Stimulated activated CD8-positive, alpha-beta memory T cell treated with anti-CD3 and anti-CD28 coated beads, Interleukin-4, amount 100 ng/mL, for 4 hours (primary cell): ENCODE results near the gene FUNDC2.
A peak's percentile ranks its signal among the peaks of the same experiment; 100 is the strongest.

Experiments
- DNase-seq, 2 donors: peaks; one replicate each; pipeline ENCODE4 v3.0.0-alpha.2; 2020; ENCODE audit warnings: low read depth in 2 of 2, low spot score in 1 of 2

Gene FUNDC2

DNA sequence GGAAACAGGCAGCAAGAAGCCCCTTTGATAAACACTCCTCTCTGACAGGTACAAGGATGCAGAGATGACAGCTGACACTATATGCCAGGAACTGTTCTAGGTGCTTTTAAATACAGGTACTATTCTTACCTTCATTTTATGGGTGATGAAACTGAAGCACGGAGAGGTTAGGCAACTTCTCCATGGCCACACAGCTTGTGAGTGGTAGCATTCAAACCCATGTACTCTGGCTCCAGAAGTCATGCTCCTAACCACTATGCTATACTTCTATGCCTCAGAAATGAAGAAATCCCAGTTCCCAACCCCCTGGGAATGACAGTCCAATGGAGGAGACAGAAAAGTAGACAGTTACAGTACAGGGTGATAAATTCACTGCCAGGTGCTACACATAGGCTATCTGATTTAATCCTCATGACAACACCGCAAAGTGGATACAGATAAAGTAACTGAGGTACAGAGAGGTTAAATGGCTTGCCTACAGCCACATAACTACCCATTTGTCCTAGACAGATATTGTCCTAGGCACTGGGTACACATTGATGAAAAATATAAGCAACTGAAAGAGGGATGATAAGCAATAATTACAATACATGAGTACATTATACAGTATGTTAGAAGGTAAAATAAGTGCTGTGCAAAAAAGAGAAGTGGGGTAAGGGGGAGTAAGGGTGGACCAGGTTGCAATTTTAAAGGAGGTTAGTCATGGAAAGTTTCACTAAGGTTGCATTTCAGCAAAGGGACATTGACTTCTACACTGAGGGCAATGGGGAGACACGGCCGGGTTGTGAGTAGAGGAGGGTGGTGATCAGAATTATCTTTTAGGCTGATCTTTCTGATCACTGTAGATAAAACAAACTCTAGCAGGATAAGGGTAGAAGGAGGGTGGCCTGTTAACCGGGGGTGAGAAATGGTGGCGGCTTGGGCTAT is 2.5 kb upstream of the FUNDC2 start:
- DNase-seq = no peak

DNA sequence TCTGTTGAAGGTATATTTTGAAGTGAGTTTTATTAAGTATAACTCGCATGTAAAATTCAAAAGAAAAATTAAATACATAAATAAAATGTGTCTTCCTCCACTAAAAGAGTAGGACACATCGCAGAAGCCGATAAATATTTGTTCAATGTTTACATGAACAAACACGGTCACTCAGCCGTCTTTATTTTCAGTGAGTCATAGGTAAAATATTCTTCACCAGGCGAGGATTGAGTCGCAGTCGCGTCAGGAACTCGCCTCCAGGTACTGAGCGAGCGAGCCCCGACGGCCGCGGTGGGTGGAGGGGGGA is 271 bp upstream of the FUNDC2 start:
- no peak for DNase-seq

DNA sequence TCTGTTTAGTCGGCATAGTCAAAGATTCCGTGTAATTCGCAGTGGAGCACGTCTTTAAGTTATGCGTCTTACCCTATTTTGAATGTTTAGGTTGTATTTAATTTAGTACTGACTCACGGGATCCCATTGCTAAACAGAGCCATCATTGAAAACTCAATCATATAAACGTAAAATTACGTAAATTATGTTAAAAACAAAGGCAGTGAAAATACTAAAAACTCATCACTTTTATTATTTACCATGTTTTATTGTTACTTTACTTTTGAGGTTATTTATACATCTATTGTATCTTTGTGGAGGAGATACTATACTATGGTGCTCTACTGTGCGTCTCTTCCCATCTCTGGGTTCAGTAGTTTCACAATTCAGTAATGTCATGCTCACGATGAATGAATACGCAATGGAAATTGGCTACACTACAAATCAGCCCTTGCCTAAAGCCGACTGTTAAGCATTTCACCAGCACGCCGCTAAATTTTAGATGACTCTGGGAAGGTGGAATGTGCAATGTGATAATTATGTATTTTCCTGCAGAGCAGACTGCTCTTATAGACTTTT is 944 bp downstream of the FUNDC2 start:
- no peak for DNase-seq

DNA sequence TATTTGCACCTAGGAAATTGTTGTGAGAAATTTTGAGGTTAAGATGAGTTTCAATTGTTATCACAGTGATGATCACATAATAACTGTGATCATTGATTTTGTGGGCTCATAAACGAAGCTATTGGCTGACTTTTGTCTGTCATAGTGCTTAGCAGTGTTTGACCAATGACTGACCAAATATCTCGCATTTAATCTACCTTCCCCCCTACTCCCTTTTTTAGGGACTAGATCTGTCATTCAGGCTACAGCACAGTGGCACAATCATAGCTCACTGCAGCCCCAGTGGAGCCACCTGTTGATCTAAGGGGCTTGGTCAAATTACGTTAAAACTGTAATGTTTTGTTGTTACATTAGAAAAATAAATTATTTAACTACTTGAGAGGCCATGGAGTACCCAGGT is 1.5 kb downstream of the FUNDC2 start:
- no peak for DNase-seq

DNA sequence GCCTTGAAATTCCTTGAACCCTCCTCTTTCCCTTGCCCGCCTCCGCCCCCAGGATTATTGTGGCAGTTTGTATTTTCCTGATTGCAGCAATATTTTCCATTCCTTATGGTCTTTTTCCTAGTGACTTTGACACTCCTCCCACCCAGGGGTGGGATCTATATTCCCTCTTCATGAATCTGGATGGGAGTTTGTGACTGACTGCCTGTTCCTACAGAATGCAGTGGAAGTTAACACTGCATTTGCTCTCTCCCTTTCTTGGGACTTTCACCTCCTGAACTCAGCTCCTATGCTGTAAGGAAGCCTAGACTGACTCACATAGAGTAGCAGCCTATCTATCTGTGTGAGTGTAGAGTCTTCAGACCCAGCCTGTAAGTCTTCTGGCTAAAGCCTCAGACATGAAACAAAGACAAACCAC is 2.2 kb downstream of the FUNDC2 start:
- DNase-seq = no peak

DNA sequence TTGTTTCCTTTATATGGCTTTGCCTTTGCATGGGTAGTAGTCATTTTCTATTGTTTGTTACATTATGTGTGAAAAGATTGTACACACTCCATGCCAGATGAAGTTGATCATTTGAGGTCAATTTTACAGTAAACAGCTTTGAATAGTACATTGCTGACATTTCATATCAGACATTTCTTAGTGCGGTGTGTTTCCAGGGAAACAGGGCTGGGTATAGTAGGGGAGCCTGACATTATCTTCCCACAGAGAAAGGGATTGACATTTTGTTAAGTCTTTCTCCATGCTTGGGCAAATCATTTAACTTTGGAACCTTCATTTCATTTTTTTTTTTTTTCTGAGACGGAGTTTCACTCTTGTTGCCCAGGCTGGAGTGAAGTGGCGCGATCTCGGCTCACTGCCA is 5.0 kb downstream of the FUNDC2 start:
- no peak for DNase-seq

DNA sequence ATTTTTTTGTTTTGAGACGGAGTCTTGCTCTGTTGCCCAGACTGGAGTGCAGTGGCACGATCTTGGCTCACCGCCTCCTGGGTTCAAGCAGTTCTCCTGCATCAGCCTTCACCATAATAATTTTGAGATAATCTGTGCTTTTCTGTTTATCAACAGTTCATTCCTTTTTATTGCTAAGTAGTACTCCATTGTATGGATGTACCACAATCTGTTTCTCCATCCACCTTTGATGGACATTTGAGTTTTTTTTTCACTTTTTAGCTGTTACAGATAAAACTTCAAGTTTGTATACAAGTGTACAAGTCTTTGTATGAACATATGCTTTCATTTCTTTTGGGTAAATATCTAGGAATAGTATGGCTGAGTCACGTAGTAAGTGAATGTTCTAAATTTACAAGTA is 9.0 kb downstream of the FUNDC2 start:
- DNase-seq = no peak

DNA sequence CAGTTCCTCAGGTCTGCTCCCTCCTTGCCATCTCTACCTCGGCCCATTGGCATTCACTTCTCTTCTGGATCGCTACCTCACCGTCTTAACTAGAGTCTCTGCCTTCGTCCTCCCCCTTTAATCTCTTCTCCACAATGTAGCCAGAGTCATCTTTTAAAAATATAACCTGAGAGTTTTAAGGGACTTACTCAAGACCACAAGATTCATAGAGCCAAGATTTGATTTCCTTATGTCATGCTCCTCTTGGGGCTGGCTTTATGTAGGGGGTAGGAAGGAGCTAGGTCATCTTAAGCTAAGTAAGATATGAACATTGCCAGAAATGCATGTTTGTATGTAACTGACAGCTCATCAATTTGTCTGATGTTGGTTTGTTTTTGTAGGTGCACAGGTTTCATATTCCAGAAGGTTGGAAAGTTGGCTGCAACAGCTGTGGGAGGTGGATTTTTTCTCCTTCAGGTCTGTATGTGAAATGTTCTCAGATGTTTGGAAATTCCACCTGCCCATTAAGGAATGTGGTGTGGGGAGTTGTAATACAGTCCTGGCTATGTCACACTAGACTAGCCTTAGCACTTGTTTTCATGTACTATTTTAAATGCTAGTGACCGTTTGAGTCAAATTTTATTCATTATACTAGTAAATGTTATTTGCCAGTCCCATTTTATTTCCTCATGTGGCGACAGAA is 19.6 kb downstream of the FUNDC2 start:
- DNase-seq = no peak

DNA sequence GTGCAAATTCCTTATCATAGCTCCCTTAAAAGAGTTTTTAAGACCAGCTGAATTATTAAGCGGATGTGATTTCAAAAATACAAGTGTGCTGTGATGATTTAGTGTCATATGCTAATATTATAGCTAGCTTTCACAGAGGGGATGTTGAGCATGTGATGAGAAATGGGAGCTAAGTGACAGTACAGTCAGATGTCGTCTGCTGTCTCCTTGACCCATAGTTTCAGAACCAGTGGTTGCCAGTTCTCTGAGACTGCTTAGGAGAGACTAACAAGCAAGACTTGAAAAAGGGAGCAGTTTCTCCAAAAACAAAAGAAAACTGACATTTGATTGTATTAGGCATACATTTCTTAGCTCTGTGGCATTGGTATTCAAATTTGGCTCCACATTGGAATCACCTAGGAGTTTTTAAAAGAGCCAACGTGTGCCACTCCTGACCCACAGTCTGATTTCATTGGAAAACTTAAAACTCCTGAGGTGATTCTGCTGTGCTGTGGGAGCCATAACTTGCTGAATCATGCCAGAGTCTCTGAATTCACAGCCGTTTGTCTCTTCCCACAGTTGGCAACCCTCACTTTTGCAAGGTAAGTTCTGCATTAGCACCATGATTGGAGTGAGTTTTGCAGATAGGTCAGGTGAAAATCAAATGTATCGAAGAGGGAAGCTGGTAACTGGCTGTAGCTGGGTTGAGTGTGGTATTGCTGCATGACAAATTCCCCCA is 20.3 kb downstream of the FUNDC2 start:
- DNase-seq = no peak

DNA sequence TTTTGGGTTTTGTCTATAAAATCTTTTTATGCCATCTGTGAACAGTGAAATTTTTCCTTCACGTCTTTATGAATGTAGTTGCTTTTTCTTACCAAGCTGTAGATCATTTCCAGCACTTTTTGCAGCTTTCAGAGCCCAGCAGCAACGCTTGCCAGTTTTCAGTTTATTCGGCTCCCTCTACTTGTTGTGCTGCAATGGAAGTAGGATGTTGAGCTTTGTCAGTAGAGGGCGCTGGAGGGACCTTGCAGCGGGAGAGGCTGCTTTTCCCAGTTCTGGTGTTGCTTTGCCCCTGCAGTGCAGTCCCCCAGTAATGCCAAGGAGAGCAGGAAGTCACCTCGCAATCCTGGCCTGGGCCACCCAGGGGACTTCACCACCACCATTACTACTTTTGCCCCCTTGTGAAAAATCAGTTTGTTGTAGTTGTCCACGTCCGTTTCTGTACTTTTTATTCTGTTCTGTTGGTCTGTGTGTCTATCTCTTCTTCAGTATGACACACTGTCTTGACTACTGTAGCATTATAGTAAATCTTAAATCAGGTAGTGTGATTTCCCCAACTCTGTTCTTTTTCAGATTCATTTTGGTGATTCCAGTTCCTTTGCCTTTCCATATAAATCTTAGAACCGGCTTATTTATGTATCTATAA is 22.5 kb downstream of the FUNDC2 start:
- DNase-seq = no peak

DNA sequence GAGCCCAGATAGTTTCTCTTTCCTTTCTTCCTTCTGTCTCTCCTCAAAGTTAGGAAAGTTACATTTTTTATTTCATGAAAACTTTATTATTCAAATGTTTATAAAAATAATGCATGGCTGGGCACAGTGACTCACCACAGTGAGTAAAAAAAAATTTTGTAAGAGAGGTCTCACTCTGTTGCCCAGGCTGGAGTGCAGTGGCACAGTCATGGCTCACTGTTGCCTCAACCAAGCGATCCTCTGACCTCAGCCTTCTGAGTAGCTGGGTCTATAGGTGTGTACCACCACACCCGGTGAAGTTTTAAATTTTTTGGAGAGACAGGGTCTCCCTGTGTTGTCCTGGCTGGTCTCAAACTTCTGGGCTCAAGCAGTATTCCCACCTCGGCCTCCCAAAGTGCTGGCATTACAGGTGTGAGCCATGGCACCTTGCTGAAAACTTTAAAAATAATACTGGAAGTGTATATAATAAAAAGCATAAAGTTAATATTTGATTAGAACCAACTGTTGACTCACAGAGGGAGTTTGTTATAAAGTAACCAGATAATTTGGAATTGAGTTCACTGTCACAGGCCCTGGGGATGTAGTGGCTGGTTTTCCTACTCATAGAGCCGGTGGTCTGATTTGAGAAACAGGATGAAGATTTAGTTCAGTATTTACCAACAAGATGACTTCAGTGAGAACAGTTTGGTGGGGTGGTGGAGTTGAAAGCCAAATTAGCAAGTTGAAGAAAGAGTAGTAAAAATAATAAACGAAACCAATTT is 26.3 kb downstream of the FUNDC2 start:
- DNase-seq = no peak

DNA sequence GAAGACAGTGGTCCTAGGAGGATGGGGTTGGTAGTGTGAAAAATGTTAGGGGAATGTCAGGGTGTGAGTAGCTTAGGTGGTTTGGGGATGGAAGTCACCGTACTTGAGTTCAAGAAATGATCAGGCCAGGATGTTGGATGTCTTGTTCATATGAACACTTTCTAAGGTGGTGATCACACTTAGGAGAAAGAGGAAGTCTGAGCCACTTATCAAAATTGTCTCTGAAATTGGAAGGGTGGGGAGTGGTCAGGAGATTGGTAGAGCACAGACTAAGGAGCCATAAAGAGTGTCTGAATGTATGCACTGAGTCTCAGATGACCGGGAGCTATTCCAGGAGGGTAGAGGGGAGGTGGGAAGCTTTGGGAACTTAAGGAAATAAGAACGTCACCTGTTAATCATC is 27.0 kb downstream of the FUNDC2 start:
- no peak for DNase-seq

DNA sequence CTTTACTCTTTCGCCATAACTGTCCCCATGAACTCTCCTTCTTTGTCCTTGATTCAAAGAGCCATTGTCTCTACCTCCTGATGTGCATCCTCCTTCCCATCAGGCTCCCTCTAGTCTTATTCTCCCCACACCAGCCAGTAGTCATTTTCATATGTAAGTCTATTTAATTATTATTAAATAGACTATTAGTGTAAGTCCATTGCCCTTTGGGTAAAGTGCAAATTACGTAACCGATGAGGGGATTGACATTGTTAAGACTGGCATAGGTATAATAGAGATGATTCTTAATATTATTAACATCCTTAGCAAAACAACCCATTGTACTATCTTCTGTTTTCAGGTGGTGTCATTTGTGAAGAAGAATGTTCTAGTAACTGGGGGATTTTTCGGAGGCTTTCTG is 27.6 kb downstream of the FUNDC2 start:
- no peak for DNase-seq

DNA sequence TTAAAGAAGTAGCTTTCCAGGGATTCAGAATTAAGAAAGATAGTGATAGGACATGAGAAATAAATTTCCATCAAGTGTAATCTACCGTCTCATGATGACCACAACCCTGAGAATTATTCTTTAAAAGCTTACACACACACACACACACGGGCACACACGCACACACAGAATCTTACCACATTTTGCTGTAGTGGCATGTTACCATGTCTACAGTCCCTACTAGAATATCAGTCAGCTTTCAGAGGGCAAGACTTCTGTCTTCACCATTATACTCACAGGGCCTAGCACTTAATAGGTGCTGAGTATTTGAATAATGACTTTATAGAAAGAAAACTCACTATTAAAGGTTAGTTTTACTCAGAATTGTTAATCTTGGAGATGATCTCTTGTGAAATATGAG is 28.9 kb downstream of the FUNDC2 start:
- DNase-seq = no peak

DNA sequence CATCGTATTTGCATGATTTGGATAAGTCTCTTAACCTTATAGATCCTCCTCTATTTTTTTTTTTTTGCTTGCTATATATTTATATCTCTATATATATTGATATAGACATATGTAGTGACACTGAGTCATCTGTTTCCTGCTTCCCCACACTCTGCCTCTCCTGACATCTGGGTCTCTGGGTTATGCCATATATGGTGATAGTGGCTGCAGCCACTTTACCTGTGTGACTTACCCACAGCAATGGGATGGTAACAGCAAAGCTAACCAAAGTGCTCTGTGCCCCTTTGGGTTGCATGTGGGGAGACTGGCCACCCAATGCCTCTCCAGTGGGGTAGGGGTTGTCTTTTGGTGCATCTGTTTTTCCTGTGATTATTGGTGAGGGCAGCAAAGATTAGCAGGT is 29.8 kb downstream of the FUNDC2 start:
- no peak for DNase-seq

DNA sequence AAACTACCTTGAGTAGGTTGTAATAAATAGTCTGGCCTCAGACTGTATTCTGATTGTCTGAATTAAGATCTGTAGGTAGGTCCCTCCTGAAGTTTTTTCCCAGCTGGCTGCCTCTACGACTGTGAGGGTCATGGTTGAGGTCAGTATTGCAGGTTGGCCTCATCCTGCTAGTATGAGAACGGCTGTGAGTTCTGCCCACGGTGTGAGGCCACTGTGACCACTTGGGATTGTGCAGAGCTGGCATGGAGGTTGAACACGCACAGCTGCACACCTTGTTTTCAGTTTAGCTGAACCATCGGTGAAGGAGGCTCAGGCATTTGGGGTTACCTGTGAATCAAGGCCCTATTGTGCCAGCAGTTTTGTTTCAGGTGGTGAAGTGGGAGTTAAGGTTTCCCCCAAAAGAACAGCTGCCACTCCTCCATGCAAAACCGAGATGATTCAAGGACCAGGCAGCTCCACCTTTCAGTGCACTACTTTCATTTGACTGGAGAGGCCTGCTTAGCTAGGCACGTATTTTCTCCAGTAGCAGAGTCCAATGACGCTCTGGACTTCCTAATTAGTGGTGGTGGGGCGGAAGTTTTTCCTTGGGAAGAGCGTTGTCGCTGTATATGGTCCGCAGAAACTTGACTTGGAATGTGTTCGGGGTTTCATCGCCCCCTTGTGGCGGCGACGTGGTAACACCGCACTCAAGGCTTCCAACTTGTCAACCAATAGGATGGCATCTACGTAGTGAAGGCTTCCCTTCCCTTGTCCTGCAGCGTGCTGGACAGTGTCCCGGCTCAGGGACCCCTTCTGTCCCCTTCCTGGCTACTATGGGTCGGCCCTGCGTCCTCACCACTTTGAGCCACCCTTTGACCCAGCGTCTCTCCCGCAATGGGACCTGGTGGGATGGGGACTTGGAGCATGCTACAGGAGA is 30.5 kb downstream of the FUNDC2 start:
- DNase-seq = peak in 1 of 2 donors; percentile 5

DNA sequence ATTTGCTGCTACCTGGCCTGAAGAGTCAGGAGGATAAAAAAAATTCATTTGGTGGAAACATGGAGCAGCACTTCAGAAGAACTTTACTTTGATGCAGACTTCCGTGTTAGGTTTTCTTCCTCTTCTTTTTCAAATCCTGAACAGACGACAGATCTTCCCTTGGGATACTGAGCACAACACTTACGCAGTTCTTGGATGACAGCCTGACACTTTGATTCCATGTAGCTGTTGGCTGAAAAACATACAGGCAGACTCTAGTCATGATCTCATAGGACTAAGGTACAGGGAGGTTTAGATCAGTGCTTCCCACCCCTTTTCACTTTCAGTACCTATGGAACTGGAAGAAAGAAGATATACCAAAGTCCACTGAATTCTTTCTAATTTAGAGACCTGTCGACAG is 35.1 kb downstream of the FUNDC2 start:
- no peak for DNase-seq

DNA sequence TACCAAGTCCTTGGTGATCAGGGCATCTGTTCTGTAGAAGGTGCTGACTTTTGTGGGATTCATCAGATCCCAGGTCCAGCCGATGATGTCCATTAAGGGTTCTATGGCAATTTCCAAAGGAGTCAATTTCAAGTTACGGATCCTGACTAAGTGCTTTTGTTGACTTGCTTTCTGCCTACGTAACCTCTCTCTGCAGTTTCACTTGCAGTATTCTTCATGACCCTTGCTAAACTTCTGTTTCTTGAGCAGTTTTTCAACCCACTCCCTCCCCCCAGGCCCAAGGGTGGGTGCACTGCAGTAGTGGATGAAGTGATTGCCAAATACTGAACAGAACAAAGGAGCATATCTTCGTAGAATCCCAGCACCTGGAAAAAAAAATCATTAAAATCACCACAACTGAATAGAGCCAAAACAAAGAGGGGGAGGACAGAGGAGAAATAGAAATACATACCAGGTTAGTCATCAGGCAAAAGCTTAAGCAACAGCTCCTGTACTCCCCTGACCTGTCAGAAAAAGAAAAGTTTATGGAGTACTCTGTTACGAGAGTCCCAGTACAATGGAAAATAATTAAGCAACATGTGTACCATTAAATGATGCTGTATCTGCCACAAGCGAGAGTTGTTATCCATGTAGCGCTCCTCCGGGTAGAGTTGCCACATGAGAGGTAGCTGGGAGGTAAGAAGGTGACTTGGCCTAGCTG is 38.5 kb downstream of the FUNDC2 start:
- no peak for DNase-seq

DNA sequence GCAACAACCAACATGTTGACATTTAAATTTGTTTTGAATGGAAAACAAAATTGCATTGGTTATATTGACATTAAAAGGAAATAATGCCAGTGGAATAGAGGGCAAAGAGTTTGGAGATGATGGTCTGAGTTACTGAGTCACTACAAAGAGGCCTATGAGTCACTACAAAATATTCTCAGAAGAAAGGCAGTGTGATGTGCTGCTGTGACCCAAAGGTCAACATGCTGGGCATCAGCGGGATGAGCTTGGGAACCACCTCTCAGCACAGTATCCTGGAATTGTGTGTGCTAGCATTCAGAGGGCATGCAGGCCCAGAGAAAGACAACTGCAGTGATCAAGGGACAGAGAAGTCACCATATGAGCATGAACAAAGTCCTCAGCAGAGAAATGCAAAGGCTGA is 41.5 kb downstream of the FUNDC2 start:
- DNase-seq = no peak
